Measurements from ENCODE around the gene PRDM12.

Gene PRDM12

DNA sequence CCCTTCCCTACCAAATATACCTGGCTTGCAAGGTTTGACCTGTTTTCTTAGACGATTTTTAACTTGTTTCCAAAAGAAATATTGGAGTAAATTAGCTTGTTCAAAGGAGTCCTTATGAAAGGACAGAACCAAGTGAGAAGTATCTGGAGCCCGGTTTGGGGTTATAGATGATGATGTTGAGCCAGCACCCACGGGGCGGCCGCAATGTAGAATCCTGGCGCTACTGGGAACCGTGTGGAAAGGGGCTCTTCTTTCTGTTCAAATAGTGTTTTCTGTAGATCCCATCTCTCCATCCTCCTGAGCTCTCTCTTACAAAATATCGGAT, 28.7 kb downstream of the PRDM12 start:
- no peaks in the 10 kb centered on the region for H3K9me3 ChIP-seq (ENCODE audit: control insufficient read depth, insufficient read depth, low read length)
- peak overlapping the region; percentile 44 for H3K27ac ChIP-seq (ENCODE audit: low read depth, low read length)
- H3K4me1 ChIP-seq (ENCODE audit: control insufficient read depth, insufficient read depth, low read length) = peaks cover 17% of the 10 kb centered on the region
- H3K27me3 ChIP-seq (ENCODE audit: control insufficient read depth, insufficient read depth, low read length) = no peaks in the 10 kb centered on the region
- H3K9ac ChIP-seq (ENCODE audit: low read depth, low read length) = peak overlapping the region; percentile 7; the same call in 1 of the 2 replicates
- peaks cover 31% of the 10 kb centered on the region for H3K36me3 ChIP-seq (ENCODE audit: control insufficient read depth, insufficient read depth, low read length)
- H3K4me3 ChIP-seq (ENCODE audit: low read depth, low read length) = peak overlapping the region; percentile 98

DNA sequence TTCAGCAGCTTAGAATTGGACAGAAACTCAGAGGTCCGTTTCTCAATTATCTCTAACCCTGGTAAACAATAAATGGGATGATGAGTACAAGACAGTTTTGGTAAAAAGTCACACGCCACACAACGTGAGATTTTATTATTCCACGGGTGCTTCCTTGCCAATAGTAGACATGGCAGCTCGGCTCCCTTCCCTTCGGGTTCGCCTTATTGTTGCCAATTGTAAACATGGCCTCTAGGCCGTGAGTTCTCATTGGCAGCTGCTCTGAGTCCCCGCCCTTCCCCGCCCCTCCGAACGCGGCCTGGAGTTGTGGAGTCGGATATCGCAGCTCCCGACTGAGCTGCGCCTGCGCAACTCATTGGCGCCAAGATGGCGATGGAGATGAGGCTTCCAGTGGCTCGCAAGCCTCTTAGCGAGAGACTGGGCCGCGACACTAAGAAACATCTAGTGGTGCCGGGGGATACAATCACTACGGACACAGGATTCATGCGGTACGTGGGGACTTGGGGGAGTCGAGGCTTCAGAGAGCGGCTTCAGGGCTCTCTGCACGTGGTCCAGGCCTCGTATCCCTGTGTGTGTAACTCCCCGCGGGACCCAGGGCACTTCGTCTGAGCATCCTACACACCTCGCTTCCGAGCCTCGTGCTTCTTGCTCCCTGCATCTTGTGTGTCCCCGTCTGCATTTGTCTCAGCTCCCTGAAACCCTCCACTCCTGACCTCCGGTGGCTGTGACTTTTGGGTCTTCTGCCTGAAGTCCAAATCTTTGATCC, 29.2 kb downstream of the PRDM12 start, which contains the start of gene EXOSC2:
Gene EXOSC2, plus strand, starts transcription at position 355 of the 766 bp plus-strand sequence. Its CDS starts 12 bp downstream, at position 367.
- H3K27me3 ChIP-seq (ENCODE audit: control insufficient read depth, insufficient read depth, low read length) = no peaks in the 10 kb centered on the region
- no peaks in the 10 kb centered on the region for H3K9me3 ChIP-seq (ENCODE audit: control insufficient read depth, insufficient read depth, low read length)
- H3K4me1 ChIP-seq (ENCODE audit: control insufficient read depth, insufficient read depth, low read length) = peaks cover 17% of the 10 kb centered on the region
- H3K27ac ChIP-seq (ENCODE audit: low read depth, low read length) = peak within 1 kb of the TSS; percentile 84
- H3K9ac ChIP-seq (ENCODE audit: low read depth, low read length) = peak within 1 kb of the TSS; percentile 94
- H3K4me3 ChIP-seq (ENCODE audit: low read depth, low read length) = peak within 1 kb of the TSS; percentile 98
- peaks cover 36% of the 10 kb centered on the region for H3K36me3 ChIP-seq (ENCODE audit: control insufficient read depth, insufficient read depth, low read length)

DNA sequence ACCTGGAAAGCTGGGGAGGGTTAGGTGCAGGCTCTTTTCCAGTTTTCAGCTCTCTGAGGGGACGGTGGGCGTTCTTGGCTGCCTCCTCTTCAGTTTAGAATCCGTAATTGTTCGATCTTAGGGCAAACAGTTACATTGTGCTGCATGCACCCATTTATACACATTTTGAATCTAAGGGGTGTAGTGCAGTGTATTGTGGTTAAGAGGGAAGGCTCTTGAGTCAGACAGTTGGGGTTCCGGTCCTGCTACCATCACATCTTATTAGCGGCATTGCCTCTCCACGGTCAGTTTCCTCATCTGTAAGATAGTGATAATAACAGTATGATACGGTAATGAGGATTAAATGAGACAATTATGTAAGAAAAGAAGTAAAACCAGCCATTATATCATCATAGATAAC, 29.8 kb downstream of the PRDM12 start:
- Histone ChIP-seq H3K27me3 (ENCODE audit: control insufficient read depth, insufficient read depth, low read length) (no peaks in the 10 kb centered on the region), H3K9me3 (ENCODE audit: control insufficient read depth, insufficient read depth, low read length) (no peaks in the 10 kb centered on the region), H3K27ac (ENCODE audit: low read depth, low read length) (peak overlapping the region; percentile 84), H3K4me1 (ENCODE audit: control insufficient read depth, insufficient read depth, low read length) (peaks cover 17% of the 10 kb centered on the region), H3K4me3 (ENCODE audit: low read depth, low read length) (peak overlapping the region; percentile 98), H3K9ac (ENCODE audit: low read depth, low read length) (peak overlapping the region; percentile 94), H3K36me3 (ENCODE audit: control insufficient read depth, insufficient read depth, low read length) (peaks cover 42% of the 10 kb centered on the region)

GRCh38 chr9:130696139-130696650, 31.8 kb downstream of the PRDM12 start:
- Histone ChIP-seq H3K9ac (ENCODE audit: low read depth, low read length) (no peak overlapping the region), H3K27ac (ENCODE audit: low read depth, low read length) (no peak overlapping the region), H3K36me3 (ENCODE audit: control insufficient read depth, insufficient read depth, low read length) (peaks cover 57% of the 10 kb centered on the region), H3K4me3 (ENCODE audit: low read depth, low read length) (no peak overlapping the region), H3K4me1 (ENCODE audit: control insufficient read depth, insufficient read depth, low read length) (peaks cover 12% of the 10 kb centered on the region), H3K27me3 (ENCODE audit: control insufficient read depth, insufficient read depth, low read length) (no peaks in the 10 kb centered on the region), H3K9me3 (ENCODE audit: control insufficient read depth, insufficient read depth, low read length) (no peaks in the 10 kb centered on the region)

GRCh38 chr9:130696996-130697395, 32.6 kb downstream of the PRDM12 start:
- Histone ChIP-seq H3K4me3 (ENCODE audit: low read depth, low read length) (no peak overlapping the region), H3K36me3 (ENCODE audit: control insufficient read depth, insufficient read depth, low read length) (peaks cover 65% of the 10 kb centered on the region), H3K9ac (ENCODE audit: low read depth, low read length) (no peak overlapping the region), H3K9me3 (ENCODE audit: control insufficient read depth, insufficient read depth, low read length) (no peaks in the 10 kb centered on the region), H3K27ac (ENCODE audit: low read depth, low read length) (no peak overlapping the region), H3K27me3 (ENCODE audit: control insufficient read depth, insufficient read depth, low read length) (no peaks in the 10 kb centered on the region), H3K4me1 (ENCODE audit: control insufficient read depth, insufficient read depth, low read length) (peaks cover 12% of the 10 kb centered on the region)

- Histone ChIP-seq H3K36me3 (ENCODE audit: control insufficient read depth, insufficient read depth, low read length) (peaks cover 80% of the 10 kb centered on the region), H3K9ac (ENCODE audit: low read depth, low read length) (no peak overlapping the region), H3K9me3 (ENCODE audit: control insufficient read depth, insufficient read depth, low read length) (no peaks in the 10 kb centered on the region), H3K27me3 (ENCODE audit: control insufficient read depth, insufficient read depth, low read length) (no peaks in the 10 kb centered on the region), H3K4me1 (ENCODE audit: control insufficient read depth, insufficient read depth, low read length) (no peaks in the 10 kb centered on the region), H3K4me3 (ENCODE audit: low read depth, low read length) (no peak overlapping the region), H3K27ac (ENCODE audit: low read depth, low read length) (peak overlapping the region; percentile 15)
These were observed 34.1 kb downstream of the PRDM12 start for GRCh38 chr9:130698514-130698913.

DNA sequence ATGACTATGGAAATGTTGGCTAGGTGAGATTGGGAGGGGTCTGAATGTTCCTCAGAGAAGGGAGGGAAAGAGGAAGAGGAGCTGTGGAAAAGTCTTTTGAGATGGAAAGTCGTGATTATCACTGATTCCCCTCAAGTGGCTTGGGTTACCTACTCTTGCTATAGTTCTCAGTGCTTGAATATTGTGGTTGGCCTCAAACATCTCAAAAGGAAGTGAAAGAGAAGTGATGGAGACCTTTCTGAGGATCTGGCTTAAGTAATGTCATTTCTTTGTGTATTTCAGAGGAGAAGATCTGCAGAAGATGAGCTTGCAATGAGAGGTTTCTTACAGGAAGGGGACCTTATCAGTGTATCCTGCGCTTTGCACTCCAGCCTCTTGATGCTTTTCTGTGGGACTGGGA, 34.7 kb downstream of the PRDM12 start:
- H3K27me3 ChIP-seq (ENCODE audit: control insufficient read depth, insufficient read depth, low read length) = no peaks in the 10 kb centered on the region
- no peaks in the 10 kb centered on the region for H3K9me3 ChIP-seq (ENCODE audit: control insufficient read depth, insufficient read depth, low read length)
- H3K4me3 ChIP-seq (ENCODE audit: low read depth, low read length) = no peak overlapping the region
- H3K36me3 ChIP-seq (ENCODE audit: control insufficient read depth, insufficient read depth, low read length) = peaks cover 85% of the 10 kb centered on the region
- no peak overlapping the region for H3K27ac ChIP-seq (ENCODE audit: low read depth, low read length)
- no peaks in the 10 kb centered on the region for H3K4me1 ChIP-seq (ENCODE audit: control insufficient read depth, insufficient read depth, low read length)
- no peak overlapping the region for H3K9ac ChIP-seq (ENCODE audit: low read depth, low read length)

- H3K9me3 ChIP-seq (ENCODE audit: control insufficient read depth, insufficient read depth, low read length) = no peaks in the 10 kb centered on the region
- H3K27ac ChIP-seq (ENCODE audit: low read depth, low read length) = peak overlapping the region; percentile 21
- H3K36me3 ChIP-seq (ENCODE audit: control insufficient read depth, insufficient read depth, low read length) = peaks cover 84% of the 10 kb centered on the region
- no peaks in the 10 kb centered on the region for H3K4me1 ChIP-seq (ENCODE audit: control insufficient read depth, insufficient read depth, low read length)
- no peak overlapping the region for H3K9ac ChIP-seq (ENCODE audit: low read depth, low read length)
- H3K27me3 ChIP-seq (ENCODE audit: control insufficient read depth, insufficient read depth, low read length) = no peaks in the 10 kb centered on the region
- H3K4me3 ChIP-seq (ENCODE audit: low read depth, low read length) = no peak overlapping the region
These were observed 36.9 kb downstream of the PRDM12 start for GRCh38 chr9:130701059-130702022.

GRCh38 chr9:130703501-130703900, 39.1 kb downstream of the PRDM12 start:
- H3K36me3 ChIP-seq (ENCODE audit: control insufficient read depth, insufficient read depth, low read length) = peaks cover 64% of the 10 kb centered on the region
- no peak overlapping the region for H3K4me3 ChIP-seq (ENCODE audit: low read depth, low read length)
- no peaks in the 10 kb centered on the region for H3K4me1 ChIP-seq (ENCODE audit: control insufficient read depth, insufficient read depth, low read length)
- no peak overlapping the region for H3K27ac ChIP-seq (ENCODE audit: low read depth, low read length)
- no peaks in the 10 kb centered on the region for H3K27me3 ChIP-seq (ENCODE audit: control insufficient read depth, insufficient read depth, low read length)
- no peaks in the 10 kb centered on the region for H3K9me3 ChIP-seq (ENCODE audit: control insufficient read depth, insufficient read depth, low read length)
- H3K9ac ChIP-seq (ENCODE audit: low read depth, low read length) = no peak overlapping the region

- H3K27me3 ChIP-seq (ENCODE audit: control insufficient read depth, insufficient read depth, low read length) = no peaks in the 10 kb centered on the region
- no peak overlapping the region for H3K4me3 ChIP-seq (ENCODE audit: low read depth, low read length)
- H3K9me3 ChIP-seq (ENCODE audit: control insufficient read depth, insufficient read depth, low read length) = no peaks in the 10 kb centered on the region
- no peak overlapping the region for H3K9ac ChIP-seq (ENCODE audit: low read depth, low read length)
- H3K36me3 ChIP-seq (ENCODE audit: control insufficient read depth, insufficient read depth, low read length) = peaks cover 29% of the 10 kb centered on the region
- no peaks in the 10 kb centered on the region for H3K4me1 ChIP-seq (ENCODE audit: control insufficient read depth, insufficient read depth, low read length)
- peak overlapping the region; percentile 63 for H3K27ac ChIP-seq (ENCODE audit: low read depth, low read length)
These were observed 43.0 kb downstream of the PRDM12 start for GRCh38 chr9:130707225-130707976.
